ENCODE results near the gene C19orf44. TPM values are rescaled to one million over a fixed set of nuclear protein-coding genes. Genes with fewer than 3 reads are reported as not detected.

Gene C19orf44
- total and polyA plus RNA-seq, 2 of the 4 experiments (the other 2 are of a cell fraction) = 1.4 to 3.8 TPM

DNA sequence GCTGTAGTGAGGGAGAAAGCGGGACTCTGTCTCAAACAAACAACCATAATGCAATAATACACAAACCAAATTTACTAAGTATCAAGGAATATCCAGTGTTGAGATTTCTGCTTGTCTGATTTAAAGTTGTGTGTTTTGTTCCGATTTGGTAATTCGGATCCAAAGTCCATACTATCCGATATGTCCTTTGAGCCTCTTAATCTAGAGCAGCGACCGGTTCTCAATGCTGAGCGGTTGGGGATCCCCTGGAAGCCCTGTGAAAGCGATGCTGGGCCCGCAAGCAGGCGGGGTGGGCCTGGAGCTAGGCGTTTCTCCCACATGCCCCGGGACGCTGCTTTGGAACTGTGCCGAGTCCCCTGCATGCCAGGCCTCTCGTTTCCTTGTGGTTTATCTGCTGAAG lies 20.2 kb downstream of the C19orf44 start:
- no peak for DNase-seq
- H3K18ac ChIP-seq (ENCODE audit: low read depth, low read length) = no peak overlapping the region
- no peak overlapping the region for H3K4ac ChIP-seq (ENCODE audit: low read depth, low read length)
- dilution Hi-C loops (cut with HindIII; ENCODE audit: low sequenced_read_pairs, unreplicated experiment) (no loop called here), intact Hi-C loops (cut with micrococcal nuclease) (no loop called here), in situ Hi-C loops (cut with MboI; ENCODE audit: low sequenced_read_pairs) (no loop called here)
- H3K9me3 ChIP-seq (ENCODE audit: control insufficient read depth, insufficient read depth, low read length) = no peaks in the 10 kb centered on the region
- H2BK15ac ChIP-seq (ENCODE audit: low read depth, low read length) = no peak overlapping the region
- WGBS, 2 experiments (ENCODE audit: extremely low coverage in 2 of 2, insufficient read length in 1 of 2) = 87% methylated on average over 11 of the region's 15 CpGs; no CpG with 5 or more reads in 1 of the 2 experiments
- H3K4me3 ChIP-seq (ENCODE audit: insufficient read depth, low read depth, low read length) = no peak overlapping the region
- no peak overlapping the region for H3K23ac ChIP-seq (ENCODE audit: low read depth, low read length)
- H3K27me3 ChIP-seq (ENCODE audit: control insufficient read depth, insufficient read depth, low read length) = no peaks in the 10 kb centered on the region
- H4K91ac ChIP-seq (ENCODE audit: insufficient read depth, low read depth, low read length) = no peak overlapping the region
- H4K8ac ChIP-seq (ENCODE audit: low read depth in 2 of 2, low read length in 2 of 2) = no peak overlapping the region
- H2AK5ac ChIP-seq (ENCODE audit: low read depth, low read length) = no peak overlapping the region
- no peak overlapping the region for H4K5ac ChIP-seq (ENCODE audit: low read depth, low read length)
- no TSS peak for BruUV-seq (replicated peaks)
- H2AFZ ChIP-seq (replicated peaks; ENCODE audit: low read length, poor library complexity) = no peak overlapping the region
- H3K9me1 ChIP-seq (ENCODE audit: insufficient read depth, low read length) = no peaks in the 10 kb centered on the region
- H3K27ac ChIP-seq (ENCODE audit: insufficient read depth, low read length) = no peak overlapping the region
- TF ChIP-seq RFX5 (IDR thresholded peaks at IDR 0.05; ENCODE audit: low read depth, low read length) = no peak
- no peak for TF ChIP-seq CEBPB (IDR thresholded peaks at IDR 0.05; ENCODE audit: low read depth, low read length)
- no peak for TF ChIP-seq MAFK (IDR thresholded peaks at IDR 0.05; ENCODE audit: low read depth, low read length)
- TF ChIP-seq RCOR1 (IDR thresholded peaks at IDR 0.05; ENCODE audit: insufficient replicate concordance, low read length) = no peak
- no peak for TF ChIP-seq FOS (IDR thresholded peaks at IDR 0.05; ENCODE audit: low read depth, low read length)
- TF ChIP-seq SMC3 (IDR thresholded peaks at IDR 0.05; ENCODE audit: low read depth, low read length) = no peak
- no peak for TF ChIP-seq BHLHE40 (IDR thresholded peaks at IDR 0.05; ENCODE audit: low read depth, low read length)
- no peak for TF ChIP-seq POLR2A (IDR thresholded peaks at IDR 0.05; ENCODE audit: low read depth, low read length)
- TF ChIP-seq NFE2L2 (IDR thresholded peaks at IDR 0.05; ENCODE audit: low read depth, low read length) = no peak
- no peak for TF ChIP-seq ELK1 (IDR thresholded peaks at IDR 0.05; ENCODE audit: borderline replicate concordance, low read depth, low read length)
- no peak for TF ChIP-seq CHD1 (IDR thresholded peaks at IDR 0.05; ENCODE audit: low read depth, low read length)
- TF ChIP-seq MXI1 (IDR thresholded peaks at IDR 0.05; ENCODE audit: borderline replicate concordance, low read depth, low read length) = no peak
- TF ChIP-seq, protein P1, sequence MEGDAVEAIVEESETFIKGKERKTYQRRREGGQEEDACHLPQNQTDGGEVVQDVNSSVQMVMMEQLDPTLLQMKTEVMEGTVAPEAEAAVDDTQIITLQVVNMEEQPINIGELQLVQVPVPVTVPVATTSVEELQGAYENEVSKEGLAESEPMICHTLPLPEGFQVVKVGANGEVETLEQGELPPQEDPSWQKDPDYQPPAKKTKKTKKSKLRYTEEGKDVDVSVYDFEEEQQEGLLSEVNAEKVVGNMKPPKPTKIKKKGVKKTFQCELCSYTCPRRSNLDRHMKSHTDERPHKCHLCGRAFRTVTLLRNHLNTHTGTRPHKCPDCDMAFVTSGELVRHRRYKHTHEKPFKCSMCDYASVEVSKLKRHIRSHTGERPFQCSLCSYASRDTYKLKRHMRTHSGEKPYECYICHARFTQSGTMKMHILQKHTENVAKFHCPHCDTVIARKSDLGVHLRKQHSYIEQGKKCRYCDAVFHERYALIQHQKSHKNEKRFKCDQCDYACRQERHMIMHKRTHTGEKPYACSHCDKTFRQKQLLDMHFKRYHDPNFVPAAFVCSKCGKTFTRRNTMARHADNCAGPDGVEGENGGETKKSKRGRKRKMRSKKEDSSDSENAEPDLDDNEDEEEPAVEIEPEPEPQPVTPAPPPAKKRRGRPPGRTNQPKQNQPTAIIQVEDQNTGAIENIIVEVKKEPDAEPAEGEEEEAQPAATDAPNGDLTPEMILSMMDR (conservative IDR thresholded peaks at IDR 0.05; ENCODE audit: low read depth, low read length) = no peak
- TF ChIP-seq, protein P2, sequence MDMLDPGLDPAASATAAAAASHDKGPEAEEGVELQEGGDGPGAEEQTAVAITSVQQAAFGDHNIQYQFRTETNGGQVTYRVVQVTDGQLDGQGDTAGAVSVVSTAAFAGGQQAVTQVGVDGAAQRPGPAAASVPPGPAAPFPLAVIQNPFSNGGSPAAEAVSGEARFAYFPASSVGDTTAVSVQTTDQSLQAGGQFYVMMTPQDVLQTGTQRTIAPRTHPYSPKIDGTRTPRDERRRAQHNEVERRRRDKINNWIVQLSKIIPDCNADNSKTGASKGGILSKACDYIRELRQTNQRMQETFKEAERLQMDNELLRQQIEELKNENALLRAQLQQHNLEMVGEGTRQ (IDR thresholded peaks at IDR 0.05; ENCODE audit: low read depth, low read length) = no peak
- H4K20me1 ChIP-seq (ENCODE audit: insufficient read depth, low read length) = peaks cover 3% of the 10 kb centered on the region; the same call in 1 of the 2 replicates
- no peak overlapping the region for H3K9ac ChIP-seq (ENCODE audit: low read depth, low read length)
- no peak overlapping the region for H2BK20ac ChIP-seq (ENCODE audit: low read depth, low read length)
- H3K4me1 ChIP-seq (ENCODE audit: control insufficient read depth, insufficient read depth, low read length) = no peaks in the 10 kb centered on the region
- no peak overlapping the region for H3K14ac ChIP-seq (replicated peaks; ENCODE audit: low read depth, low read length)
- peaks cover 55% of the 10 kb centered on the region for H3K36me3 ChIP-seq (ENCODE audit: control insufficient read depth, insufficient read depth, low read length)
- peaks cover 0 to 13% of the 10 kb centered on the region in 2 experiments; a peak in 3 of 4 replicates for H3K79me1 ChIP-seq (ENCODE audit: low read depth in 1 of 2, low read length in 2 of 2)
- H2BK5ac ChIP-seq (ENCODE audit: low read depth, low read length, poor library complexity, severe bottlenecking) = no peak overlapping the region
- ATAC-seq (ENCODE audit: low read depth) = no peak
- no peak overlapping the region for H2BK120ac ChIP-seq (ENCODE audit: low read depth, low read length)
- POLR2A ChIA-PET (ENCODE audit: unreplicated experiment) = no interaction called here
- H3K56ac ChIP-seq (ENCODE audit: extremely low read depth, insufficient read depth, low read length) = no peak overlapping the region
- CTCF ChIA-PET = no interaction called here
- H3K4me2 ChIP-seq (ENCODE audit: low read depth, low read length) = no peak overlapping the region
- no peak overlapping the region for H2AK9ac ChIP-seq (replicated peaks; ENCODE audit: low read depth, low read length, poor library complexity)

Data from IMR-90 (cell line).